ENCODE results near the gene NPHP1. TPM values are rescaled to one million over a fixed set of nuclear protein-coding genes. Genes with fewer than 3 reads are reported as not detected.
A peak's percentile ranks its signal among the peaks of the same experiment; 100 is the strongest.
"Not testable (repeated sequence)": the region's sequence is repeated elsewhere in the genome, so short reads cannot be mapped to it uniquely, and the experiment has no call there.

Gene NPHP1
- total RNA-seq, 2 donors from 2014 or later: 0.56 to 1.3 TPM

DNA sequence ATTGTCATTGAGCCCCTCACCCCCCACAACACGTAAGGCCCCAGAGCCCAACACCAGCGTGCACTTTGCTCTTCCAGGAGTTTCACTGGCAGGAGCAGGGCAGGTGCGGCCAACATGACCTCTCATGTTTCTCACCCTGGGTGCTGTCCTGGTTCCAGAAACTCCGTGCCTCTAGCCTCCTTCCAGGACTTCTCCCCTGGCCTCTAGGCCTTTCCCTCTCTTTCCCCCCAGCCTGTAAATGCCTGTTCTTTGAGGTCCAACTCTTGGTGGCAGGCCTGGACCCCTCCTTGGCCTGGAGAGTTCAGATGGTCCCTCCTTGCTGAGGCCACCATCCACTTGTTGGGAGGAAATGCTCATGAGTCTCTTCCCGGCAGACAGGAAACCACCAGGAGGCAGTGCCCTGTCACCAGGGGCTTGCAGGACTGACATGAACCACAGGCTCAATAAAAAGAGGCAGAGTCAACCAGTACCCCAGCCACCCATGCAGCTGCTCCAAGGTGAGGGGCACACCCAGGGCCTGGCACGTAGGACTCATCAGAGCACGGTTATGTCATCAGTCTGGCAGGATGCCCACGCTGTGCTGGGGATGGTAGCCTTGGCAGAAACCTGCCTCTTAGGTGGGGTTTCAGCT lies 90.7 kb downstream of the NPHP1 start:
- DNase-seq: peak; percentile 94
- peak; percentile 79 for ATAC-seq
- intact Hi-C loops (cut with DNase I, micrococcal nuclease): no loop called here

- DNase-seq; intact Hi-C loops (cut with DNase I, micrococcal nuclease); ATAC-seq: not testable (repeated sequence)
Measured at GRCh38 chr2:110108291-110108690, 96.5 kb downstream of the NPHP1 start.

DNA sequence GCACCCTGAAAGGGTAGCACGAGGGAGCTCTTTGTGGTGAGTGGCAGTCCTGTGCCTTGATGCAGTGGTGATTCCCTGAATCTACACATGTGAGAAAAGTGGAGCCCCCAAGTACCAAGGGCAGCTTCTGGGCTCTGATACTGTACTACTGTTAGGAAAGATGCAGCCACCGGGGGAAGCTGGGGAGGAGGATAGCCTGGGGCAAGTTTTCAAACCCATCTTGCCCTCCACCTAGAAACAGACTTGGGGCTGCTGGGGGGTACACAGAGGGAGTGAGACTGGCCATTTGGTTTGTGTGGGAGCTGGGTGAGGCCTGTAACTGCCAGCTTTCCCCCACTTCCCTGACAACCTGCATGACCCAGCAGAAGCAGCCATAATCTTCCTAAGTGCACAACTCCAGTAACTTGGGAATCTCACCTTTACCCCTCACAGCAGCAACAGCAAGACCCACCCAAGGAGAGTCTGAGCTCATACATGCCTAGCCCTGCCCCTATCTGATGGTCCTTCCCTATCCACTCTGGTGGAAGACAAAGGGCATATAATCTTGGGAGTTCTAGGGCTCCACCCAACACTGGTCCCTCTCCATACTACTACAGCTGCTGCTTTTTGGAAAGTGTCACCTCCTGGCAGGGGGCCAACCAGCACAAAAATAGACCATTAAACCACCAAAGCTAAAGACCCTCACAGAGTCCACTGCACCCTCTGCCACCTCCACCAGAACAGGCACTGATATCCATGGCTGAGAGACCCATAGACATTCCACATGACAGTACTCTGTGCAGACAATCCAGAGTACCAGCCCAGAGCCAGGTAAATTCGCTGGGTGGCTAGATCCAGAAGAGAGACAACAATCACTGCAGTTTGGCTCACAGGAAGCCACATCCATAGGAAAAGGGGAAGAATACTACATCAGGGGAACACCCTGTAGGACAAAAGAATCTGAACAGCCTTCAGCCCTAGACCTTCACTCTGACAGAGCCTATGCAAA lies 97.4 kb downstream of the NPHP1 start:
- intact Hi-C loops (cut with DNase I, micrococcal nuclease): no loop called here
- peak; percentile 62 for ATAC-seq
- peak; percentile 53 to 70 for DNase-seq

DNA sequence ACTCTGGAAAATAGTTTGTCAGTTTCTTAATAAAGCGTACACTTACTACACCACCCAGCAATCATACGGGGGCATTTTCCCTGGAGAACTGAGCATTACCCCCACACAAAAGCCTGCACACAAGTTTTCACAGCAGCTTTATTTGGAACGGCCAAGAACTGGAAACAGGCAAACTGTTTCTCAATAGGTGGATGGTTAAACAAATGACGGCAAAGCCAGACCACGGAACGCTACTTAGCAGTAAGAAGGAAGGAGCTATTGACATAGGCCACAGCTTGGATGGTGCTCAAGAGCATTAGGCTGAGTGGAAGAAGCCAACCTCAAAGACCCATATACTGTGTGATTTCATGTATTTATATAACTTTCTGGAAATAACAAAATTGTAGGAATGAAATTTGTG lies 98.2 kb downstream of the NPHP1 start:
- no peak for DNase-seq
- ATAC-seq: peak; percentile 23
- intact Hi-C loops (cut with DNase I, micrococcal nuclease): no loop called here

DNA sequence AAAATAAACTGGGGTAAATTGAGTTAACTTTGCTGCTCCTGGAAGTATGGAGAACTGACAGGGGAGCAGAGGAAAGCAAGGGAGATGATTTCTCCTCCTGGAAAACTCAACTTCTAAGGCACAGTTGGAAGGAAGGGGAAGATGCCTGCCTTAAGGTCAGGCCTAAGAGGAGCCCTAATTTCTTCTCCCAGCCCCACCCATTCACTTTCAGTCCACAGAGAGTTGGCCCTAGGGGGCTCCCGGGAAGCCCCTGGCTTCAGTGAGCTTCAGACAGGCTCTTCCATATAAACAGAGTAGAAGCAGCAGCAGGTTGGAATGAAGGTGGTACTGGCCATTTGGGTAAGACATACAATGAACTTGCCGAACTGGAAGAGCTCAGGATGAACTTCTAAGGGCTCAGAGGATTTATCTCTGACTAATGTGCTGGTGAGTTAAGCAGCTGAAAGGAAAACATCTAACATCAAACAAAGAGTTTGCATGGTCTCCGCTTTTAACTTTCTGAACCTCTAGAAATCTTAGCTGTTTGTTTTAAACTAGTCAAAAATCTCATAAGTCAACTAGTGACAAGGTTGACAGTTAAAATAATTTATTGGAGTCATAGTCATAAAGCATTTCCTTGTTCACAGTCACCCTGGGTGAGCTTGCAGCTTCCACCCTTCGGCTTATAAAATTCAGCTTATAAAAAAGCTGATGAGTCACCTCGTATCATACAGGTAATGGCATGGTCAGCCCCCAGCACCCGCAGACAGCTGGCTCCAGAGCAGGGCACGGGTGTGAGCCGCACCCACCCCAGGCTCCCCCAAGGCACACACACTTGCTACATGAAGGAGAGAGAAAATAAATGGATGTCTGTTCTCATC lies 99.0 kb downstream of the NPHP1 start:
- intact Hi-C loops (cut with DNase I, micrococcal nuclease): no loop called here
- peak; percentile 63 for ATAC-seq
- peak; percentile 80 to 90 for DNase-seq

GRCh38 chr2:110105183-110105582 lies 99.6 kb downstream of the NPHP1 start:
- intact Hi-C loops (cut with DNase I, micrococcal nuclease): no loop called here
- ATAC-seq (no peak), DNase-seq (no peak)

GRCh38 chr2:110104025-110104771 lies 100.6 kb downstream of the NPHP1 start:
- no peak for ATAC-seq
- no peak for DNase-seq

DNA sequence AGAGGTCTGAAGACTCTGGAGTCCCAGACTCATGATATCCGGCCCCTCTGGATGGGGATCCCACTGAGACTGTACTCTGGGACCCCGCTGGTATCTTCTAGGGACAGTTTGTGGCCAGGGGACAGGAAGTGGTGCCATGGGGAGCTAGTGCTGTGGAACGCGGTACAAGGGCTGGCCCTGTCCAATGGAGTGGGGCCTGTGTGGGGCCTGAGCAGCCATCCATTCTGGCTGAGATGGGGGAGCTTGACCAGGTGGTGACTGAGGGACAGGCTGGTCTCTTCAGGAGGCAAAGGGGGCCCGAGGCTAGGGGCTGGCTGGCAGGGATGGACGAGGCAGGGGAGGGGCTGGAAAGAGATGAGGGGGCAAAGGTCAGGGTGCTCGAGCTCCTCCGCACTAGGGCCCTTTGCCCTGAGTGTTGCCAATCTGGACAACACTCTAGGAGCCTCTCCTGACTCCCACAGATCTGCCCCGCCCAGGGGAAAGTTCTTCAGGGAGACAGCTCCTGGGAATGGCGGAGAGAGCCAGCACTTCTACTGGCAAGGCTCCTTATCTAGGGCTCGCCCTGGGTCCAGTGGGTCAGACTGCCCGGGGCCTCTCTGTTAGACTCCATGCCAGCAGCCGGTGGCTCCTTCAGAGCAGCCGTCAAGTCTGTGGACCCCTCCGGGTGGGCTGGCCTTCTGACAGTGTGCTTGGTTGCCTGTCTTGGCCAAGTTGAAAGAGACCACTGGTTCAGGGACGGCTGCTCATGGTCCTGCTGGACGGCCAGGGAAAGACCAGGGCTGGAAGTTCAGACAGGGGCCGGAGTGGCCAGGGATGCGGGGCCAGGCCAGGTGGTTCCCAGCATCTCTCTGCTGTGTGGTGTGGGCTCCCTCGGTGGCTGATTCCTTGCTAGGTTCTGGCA lies 101.5 kb downstream of the NPHP1 start:
- intact Hi-C loops (cut with DNase I, micrococcal nuclease): no loop called here
- DNase-seq (peak; percentile 75 to 82), ATAC-seq (peak; percentile 47)

More at GRCh38 chr2:110104025-110104771, 100.6 kb downstream of the NPHP1 start:
- intact Hi-C loops (cut with DNase I, micrococcal nuclease): no loop called here

DNA sequence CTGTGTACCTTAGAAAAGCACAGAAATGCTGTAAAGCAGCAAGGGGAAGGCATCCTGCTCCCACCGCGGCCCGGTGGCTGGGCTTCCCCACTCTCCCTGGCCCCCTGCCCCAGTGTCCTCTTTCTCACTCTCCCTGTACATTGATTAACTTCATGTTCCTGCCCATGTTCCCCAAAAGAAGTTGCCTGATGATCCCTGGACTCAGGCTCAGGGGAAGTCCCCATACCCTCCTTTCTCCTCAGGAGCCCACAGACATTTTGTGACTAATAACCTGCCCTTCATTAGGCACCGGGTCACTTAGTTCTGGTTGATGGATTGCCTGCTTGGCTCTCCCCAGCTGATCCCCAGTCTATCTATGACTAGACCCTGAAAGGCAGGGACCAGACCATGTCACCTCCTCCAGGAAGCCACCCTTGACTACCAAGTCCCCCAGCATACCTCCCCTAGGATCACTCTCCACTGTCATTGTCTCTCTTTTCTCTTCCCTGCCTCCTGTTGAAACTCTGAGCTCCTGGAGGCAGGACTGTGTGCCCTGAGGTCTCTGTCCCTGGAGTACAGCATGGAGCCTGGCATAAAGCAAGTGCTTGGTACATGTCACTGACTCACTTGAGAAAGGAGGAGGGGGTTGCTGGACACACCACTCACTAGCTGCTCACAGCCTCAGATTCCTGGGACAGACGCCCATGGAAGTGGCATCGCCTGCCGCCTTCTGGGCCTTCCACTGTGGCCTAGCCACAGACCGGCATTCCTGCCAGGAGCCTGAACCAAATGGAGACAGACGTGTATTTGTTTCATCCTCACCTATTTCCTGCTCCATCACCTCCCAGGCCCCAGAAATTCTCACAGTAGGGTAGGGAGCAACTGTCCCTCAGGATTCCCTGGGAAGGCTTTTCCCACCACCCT lies 102.7 kb downstream of the NPHP1 start:
- ATAC-seq (no peak), DNase-seq (no peak)
- intact Hi-C loops (cut with DNase I, micrococcal nuclease): no loop called here

DNA sequence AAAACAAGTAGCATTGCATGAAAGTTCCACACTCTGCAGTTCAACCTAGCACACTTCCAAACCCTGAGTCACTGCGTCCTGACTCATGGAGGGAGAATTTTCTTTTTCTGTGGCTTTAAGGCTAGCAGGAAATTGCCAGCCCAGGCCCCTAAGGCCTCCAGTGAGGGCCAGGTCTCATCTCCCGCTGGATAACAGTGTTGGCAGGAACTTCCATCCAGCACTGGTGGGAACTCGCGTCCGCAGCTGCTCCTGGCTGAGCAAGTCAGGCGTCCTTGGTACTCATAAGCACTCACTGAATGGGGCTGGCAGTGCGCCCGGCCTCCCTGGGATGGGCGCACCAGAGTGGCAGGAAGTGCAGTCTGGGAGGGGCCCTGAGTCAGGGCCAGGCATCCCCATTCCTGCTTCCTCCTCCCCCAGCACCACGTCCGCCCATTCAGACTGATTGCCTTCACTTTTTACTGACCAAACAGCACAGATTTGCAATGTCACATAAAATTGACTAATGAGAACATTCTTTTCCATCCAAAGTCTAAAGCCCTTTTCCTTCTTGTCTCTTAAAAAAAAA lies 103.5 kb downstream of the NPHP1 start:
- DNase-seq (peak; percentile 96 to 97), ATAC-seq (peak; percentile 75)
- intact Hi-C loops (cut with DNase I, micrococcal nuclease): no loop called here

DNA sequence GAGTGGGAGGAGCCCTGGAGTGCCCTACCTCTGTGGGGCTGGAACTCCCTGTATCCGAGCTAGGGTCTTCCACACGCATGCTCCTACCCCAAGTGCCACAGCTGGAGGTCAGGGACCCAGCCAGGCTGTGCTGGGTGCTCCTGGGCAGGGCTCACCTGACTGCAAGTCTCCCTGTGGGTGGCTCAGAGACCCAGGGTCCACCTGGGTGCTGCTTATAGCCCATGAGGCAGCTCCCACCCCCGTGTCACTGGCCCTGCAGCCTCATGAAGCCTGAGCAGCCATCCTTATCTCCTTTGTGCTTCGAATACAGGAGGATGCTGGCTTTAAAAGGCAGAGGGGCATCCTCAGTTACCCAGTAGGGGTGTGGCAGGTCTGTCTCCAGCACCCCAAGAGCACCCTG lies 103.9 kb downstream of the NPHP1 start:
- intact Hi-C loops (cut with DNase I, micrococcal nuclease); DNase-seq; ATAC-seq: not testable (repeated sequence)

- no peak for DNase-seq
Measured at GRCh38 chr2:110100480-110100879, 104.3 kb downstream of the NPHP1 start.

GRCh38 chr2:110099471-110100225 lies 105.2 kb downstream of the NPHP1 start:
- intact Hi-C loops (cut with DNase I, micrococcal nuclease): no loop called here
- ATAC-seq (no peak), DNase-seq (no peak)

More at GRCh38 chr2:110100480-110100879, 104.3 kb downstream of the NPHP1 start:
- intact Hi-C loops (cut with DNase I, micrococcal nuclease): no loop called here
- ATAC-seq: no peak

- intact Hi-C loops (cut with DNase I, micrococcal nuclease): no loop called here
Measured at GRCh38 chr2:110099038-110099425, 105.8 kb downstream of the NPHP1 start.

DNA sequence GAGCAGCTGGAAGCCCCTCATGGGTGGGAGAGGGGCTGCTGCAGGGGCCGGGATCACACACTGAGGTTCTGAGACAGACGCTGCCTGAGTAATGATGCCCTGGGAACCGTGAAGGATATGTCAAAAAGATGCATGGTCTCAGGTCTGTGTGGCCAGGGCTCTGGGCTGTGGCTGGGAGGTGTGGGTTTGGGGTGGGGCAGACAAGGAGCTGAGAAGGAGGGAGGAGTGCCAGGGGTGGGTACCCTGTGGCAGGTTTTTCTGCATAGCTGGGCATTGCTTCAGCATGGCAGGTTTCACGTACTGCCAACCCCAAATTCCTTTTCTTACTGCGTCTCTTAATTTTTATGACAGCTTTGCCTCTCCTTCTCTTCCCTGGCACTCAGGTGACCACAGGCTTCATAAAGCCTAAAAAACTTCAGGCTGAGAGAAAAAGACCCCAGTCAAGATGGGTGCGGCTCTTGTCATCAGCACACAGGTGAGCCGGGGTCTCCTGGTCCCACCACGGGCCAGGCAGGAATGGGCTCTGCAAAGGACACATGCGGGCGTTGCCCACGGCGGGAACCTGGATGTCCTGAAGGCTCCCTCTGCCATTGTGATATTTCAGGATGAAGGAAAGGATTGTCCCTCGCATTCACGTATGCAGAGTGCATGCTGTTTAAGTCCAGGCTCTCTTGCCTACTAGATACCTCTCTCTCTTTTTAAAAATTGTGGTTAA lies 107.2 kb downstream of the NPHP1 start:
- ATAC-seq (peak; percentile 18), DNase-seq (peak in 1 of 2 donors; percentile 73)
- intact Hi-C loops (cut with DNase I, micrococcal nuclease): no loop called here

More at GRCh38 chr2:110099038-110099425, 105.8 kb downstream of the NPHP1 start:
- DNase-seq (no peak), ATAC-seq (no peak)
